ENCODE results near the gene MDH1.
"Not testable (repeated sequence)": the region's sequence is repeated elsewhere in the genome, so short reads cannot be mapped to it uniquely, and the experiment has no call there.

- not testable (repeated sequence) for TF ChIP-seq POLR2A (IDR thresholded peaks at IDR 0.05)
- TF ChIP-seq, protein P1, sequence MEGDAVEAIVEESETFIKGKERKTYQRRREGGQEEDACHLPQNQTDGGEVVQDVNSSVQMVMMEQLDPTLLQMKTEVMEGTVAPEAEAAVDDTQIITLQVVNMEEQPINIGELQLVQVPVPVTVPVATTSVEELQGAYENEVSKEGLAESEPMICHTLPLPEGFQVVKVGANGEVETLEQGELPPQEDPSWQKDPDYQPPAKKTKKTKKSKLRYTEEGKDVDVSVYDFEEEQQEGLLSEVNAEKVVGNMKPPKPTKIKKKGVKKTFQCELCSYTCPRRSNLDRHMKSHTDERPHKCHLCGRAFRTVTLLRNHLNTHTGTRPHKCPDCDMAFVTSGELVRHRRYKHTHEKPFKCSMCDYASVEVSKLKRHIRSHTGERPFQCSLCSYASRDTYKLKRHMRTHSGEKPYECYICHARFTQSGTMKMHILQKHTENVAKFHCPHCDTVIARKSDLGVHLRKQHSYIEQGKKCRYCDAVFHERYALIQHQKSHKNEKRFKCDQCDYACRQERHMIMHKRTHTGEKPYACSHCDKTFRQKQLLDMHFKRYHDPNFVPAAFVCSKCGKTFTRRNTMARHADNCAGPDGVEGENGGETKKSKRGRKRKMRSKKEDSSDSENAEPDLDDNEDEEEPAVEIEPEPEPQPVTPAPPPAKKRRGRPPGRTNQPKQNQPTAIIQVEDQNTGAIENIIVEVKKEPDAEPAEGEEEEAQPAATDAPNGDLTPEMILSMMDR (IDR thresholded peaks at IDR 0.05) = not testable (repeated sequence)
Measured at GRCh38 chr2:63558922-63559321, 29.8 kb upstream of the MDH1 start.
